Measurements from ENCODE around the gene TRH. TPM values are rescaled to one million over a fixed set of nuclear protein-coding genes. Genes with fewer than 3 reads are reported as not detected.
A peak's percentile ranks its signal among the peaks of the same experiment; 100 is the strongest.

The TRH gene
- total RNA-seq, 1 donor from 2014 or later, result not detected

DNA sequence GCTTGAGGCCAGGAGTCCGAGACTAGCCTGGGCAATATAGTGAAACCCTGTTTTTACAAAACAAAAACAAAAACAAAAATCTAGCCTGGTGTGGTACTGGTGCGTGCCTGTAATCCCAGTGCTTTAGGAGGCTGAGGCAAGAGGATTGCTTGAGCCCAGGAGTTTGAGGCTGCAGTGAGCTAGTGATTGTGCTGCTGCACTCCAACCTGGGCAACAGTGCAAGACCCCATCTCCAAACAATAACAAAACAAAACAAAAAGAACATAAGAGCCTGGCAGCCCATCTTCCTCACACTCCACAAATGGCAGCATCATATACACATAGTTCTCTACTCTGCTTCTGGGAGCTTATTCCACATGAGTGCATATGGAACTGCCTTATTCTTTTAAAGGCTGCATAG is 2.2 kb upstream of the TRH start:
- Mint-ChIP-seq H3K4me3 (ENCODE audit: unreplicated experiment) (no peak overlapping the region), H3K4me1 (ENCODE audit: low read depth) (peaks cover 11% of the 10 kb centered on the region), H3K27me3 (ENCODE audit: low read depth) (peaks cover 69% of the 10 kb centered on the region), H3K36me3 (ENCODE audit: low read depth) (peaks cover 1% of the 10 kb centered on the region), H3K9me3 (ENCODE audit: low read depth) (no peaks in the 10 kb centered on the region), H3K27ac (ENCODE audit: unreplicated experiment) (no peak overlapping the region)
- DNase-seq (ENCODE audit: low spot score), result no peak
- TF ChIP-seq CTCF (IDR thresholded peaks at IDR 0.05), result no peak

GRCh38 chr3:129973853-129974563 is 512 bp upstream of the TRH start:
- Mint-ChIP-seq H3K27ac (ENCODE audit: unreplicated experiment) (no peak overlapping the region), H3K36me3 (ENCODE audit: low read depth) (peaks cover 1% of the 10 kb centered on the region), H3K27me3 (ENCODE audit: low read depth) (peaks cover 68% of the 10 kb centered on the region), H3K4me3 (ENCODE audit: unreplicated experiment) (peak overlapping the region; percentile 14), H3K9me3 (ENCODE audit: low read depth) (no peaks in the 10 kb centered on the region), H3K4me1 (ENCODE audit: low read depth) (peaks cover 11% of the 10 kb centered on the region)
- no peak for TF ChIP-seq CTCF (IDR thresholded peaks at IDR 0.05)
- no peak for DNase-seq (ENCODE audit: low spot score)

DNA sequence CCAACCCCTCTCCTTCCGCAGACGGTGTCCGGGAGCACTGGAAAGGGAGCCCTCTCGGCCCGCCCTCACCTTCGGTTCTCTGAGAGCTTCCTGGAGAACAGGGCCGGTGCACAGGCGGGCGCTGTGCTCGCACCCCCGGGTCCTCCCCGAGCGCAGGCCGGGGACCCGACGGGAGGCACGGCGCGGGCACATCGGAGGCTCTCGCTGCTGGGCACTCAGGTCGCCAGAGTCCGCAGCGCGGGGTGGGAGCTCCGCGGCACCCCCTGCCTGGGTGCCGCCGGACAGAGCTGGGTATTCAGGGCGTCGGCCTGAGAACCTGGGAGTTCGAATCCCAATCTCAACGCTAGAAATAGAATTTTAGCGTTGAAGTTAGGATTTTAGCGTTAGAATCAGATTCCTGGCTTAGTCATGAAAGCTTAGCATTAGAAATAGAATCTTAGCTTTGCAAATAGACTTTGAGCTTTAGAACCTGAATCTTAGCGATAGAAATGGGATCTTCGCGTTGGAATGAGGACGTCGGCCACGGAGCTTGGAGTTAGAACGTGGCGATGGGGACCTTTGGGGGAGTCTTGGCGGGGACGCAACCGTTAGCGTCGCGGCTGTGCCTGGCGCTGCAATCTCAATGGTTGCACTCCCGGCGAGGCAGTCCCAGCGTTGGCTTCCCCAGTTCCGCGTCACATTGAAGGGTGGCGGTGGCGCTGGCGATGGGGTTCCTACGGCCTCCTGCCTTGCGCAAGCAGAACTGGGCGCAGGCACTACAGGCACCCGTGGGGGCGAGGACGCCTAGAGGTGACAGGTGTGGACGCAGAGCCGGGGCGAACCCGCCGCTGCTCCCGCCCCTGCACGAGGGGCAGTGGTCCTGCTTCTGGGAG is 549 bp downstream of the TRH start:
- Mint-ChIP-seq H3K4me1 (ENCODE audit: low read depth) (peaks cover 11% of the 10 kb centered on the region), H3K27me3 (ENCODE audit: low read depth) (peaks cover 78% of the 10 kb centered on the region), H3K9me3 (ENCODE audit: low read depth) (no peaks in the 10 kb centered on the region), H3K27ac (ENCODE audit: unreplicated experiment) (no peak overlapping the region), H3K36me3 (ENCODE audit: low read depth) (peaks cover 1% of the 10 kb centered on the region), H3K4me3 (ENCODE audit: unreplicated experiment) (peak overlapping the region; percentile 55)
- DNase-seq (ENCODE audit: low spot score), result no peak
- no peak for TF ChIP-seq CTCF (IDR thresholded peaks at IDR 0.05)

DNA sequence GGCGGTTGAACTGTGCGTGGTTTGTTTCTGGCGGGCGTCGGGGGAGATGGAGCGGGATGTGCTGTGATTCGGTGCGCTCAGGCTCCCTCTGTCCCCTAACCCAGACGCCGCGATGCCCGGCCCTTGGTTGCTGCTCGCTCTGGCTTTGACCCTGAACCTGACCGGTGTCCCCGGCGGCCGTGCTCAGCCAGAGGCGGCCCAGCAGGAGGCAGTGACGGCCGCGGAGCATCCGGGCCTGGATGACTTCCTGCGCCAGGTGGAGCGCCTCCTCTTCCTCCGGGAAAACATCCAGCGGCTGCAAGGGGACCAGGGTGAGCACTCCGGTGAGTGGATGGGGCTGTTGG is 1.2 kb downstream of the TRH start:
- DNase-seq (ENCODE audit: low spot score), result no peak
- H3K9me3 Mint-ChIP-seq (ENCODE audit: low read depth), result no peaks in the 10 kb centered on the region
- peak; percentile 20 for TF ChIP-seq CTCF (IDR thresholded peaks at IDR 0.05)
- H3K27ac Mint-ChIP-seq (ENCODE audit: unreplicated experiment), result no peak overlapping the region
- peaks cover 82% of the 10 kb centered on the region for H3K27me3 Mint-ChIP-seq (ENCODE audit: low read depth)
- H3K4me3 Mint-ChIP-seq (ENCODE audit: unreplicated experiment), result peak overlapping the region; percentile 55
- H3K4me1 Mint-ChIP-seq (ENCODE audit: low read depth), result peaks cover 11% of the 10 kb centered on the region
- H3K36me3 Mint-ChIP-seq (ENCODE audit: low read depth), result peaks cover 1% of the 10 kb centered on the region

GRCh38 chr3:129976286-129976685 is 1.8 kb downstream of the TRH start:
- Mint-ChIP-seq H3K27me3 (ENCODE audit: low read depth) (peaks cover 84% of the 10 kb centered on the region), H3K36me3 (ENCODE audit: low read depth) (peaks cover 1% of the 10 kb centered on the region), H3K27ac (ENCODE audit: unreplicated experiment) (no peak overlapping the region), H3K4me1 (ENCODE audit: low read depth) (peaks cover 11% of the 10 kb centered on the region), H3K9me3 (ENCODE audit: low read depth) (no peaks in the 10 kb centered on the region), H3K4me3 (ENCODE audit: unreplicated experiment) (no peak overlapping the region)
- no peak for DNase-seq (ENCODE audit: low spot score)
- TF ChIP-seq CTCF (IDR thresholded peaks at IDR 0.05), result no peak
